Astrocyte (in vitro differentiated cells and primary cell): Measurements from ENCODE around the gene GAL3ST1. TPM values are rescaled to one million over a fixed set of nuclear protein-coding genes. Genes with fewer than 3 reads are reported as not detected.

Experiments
- DNase-seq: peaks from one replicate; pipeline ENCODE4 v3.0.0-alpha.2; 2010; ENCODE audit warnings: low read depth
- FAIRE-seq: peaks from 2 replicates; lab custom pipeline; 2011; peaks lifted over from hg19 to GRCh38; lab: Jason Lieb, UNC
- H2AFZ ChIP-seq: 2 replicates; pipeline ENCODE4 v1.6.0; 2012; ENCODE audit warnings: low read depth, low read length, inconsistent platforms
- H3K27ac ChIP-seq: 2 replicates; pipeline ENCODE4 v1.5.1; 2011; ENCODE audit warnings: low read depth, low read length, inconsistent platforms
- H3K27me3 ChIP-seq: 2 replicates; pipeline ENCODE4 v1.6.0; 2011; ENCODE audit warnings: low read length, inconsistent platforms; ENCODE audit not compliant: insufficient read depth
- H3K36me3 ChIP-seq: 2 replicates; pipeline ENCODE4 v1.5.1; 2011; ENCODE audit warnings: low read length, inconsistent platforms; ENCODE audit not compliant: insufficient read depth
- H3K4me1 ChIP-seq: 2 replicates; pipeline ENCODE4 v1.5.1; 2011; ENCODE audit warnings: low read length, inconsistent platforms; ENCODE audit not compliant: insufficient read depth
- H3K4me2 ChIP-seq: 2 replicates; pipeline ENCODE4 v1.6.0; 2012; ENCODE audit warnings: low read length, inconsistent platforms
- H3K4me3 ChIP-seq: 2 replicates; pipeline ENCODE4 v1.5.1; 2011; ENCODE audit warnings: low read depth, mild to moderate bottlenecking, low read length, inconsistent platforms; ENCODE audit not compliant: insufficient read depth
- H3K79me2 ChIP-seq: 2 replicates; pipeline ENCODE4 v1.6.0; 2012; ENCODE audit warnings: mild to moderate bottlenecking, low read length, inconsistent platforms; ENCODE audit not compliant: insufficient read depth
- H3K9ac ChIP-seq: 2 replicates; pipeline ENCODE4 v1.6.0; 2012; ENCODE audit warnings: mild to moderate bottlenecking, low read length, inconsistent platforms
- H3K9me3 ChIP-seq: 2 replicates; pipeline ENCODE4 v1.5.1; 2012; ENCODE audit warnings: low read depth, mild to moderate bottlenecking, low read length, inconsistent platforms; ENCODE audit not compliant: insufficient read depth
- H4K20me1 ChIP-seq: 2 replicates; pipeline ENCODE4 v1.6.0; 2012; ENCODE audit warnings: low read length, inconsistent platforms; ENCODE audit not compliant: insufficient read depth
- H3K27ac Mint-ChIP-seq: one replicate; pipeline ENCODE4 v1.8.0; 2021; ENCODE audit warnings: mild to moderate bottlenecking, mixed read lengths; ENCODE audit not compliant: unreplicated experiment
- H3K27me3 Mint-ChIP-seq: one replicate; pipeline ENCODE4 v1.8.0; 2021; ENCODE audit warnings: low read depth, mixed read lengths; ENCODE audit not compliant: unreplicated experiment
- H3K36me3 Mint-ChIP-seq: one replicate; pipeline ENCODE4 v1.8.0; 2021; ENCODE audit warnings: low read depth, mixed read lengths; ENCODE audit not compliant: unreplicated experiment
- H3K4me1 Mint-ChIP-seq: one replicate; pipeline ENCODE4 v1.8.0; 2021; ENCODE audit warnings: low read depth, mixed read lengths; ENCODE audit not compliant: unreplicated experiment
- H3K4me3 Mint-ChIP-seq: one replicate; pipeline ENCODE4 v1.8.0; 2021; ENCODE audit warnings: mild to moderate bottlenecking, moderate library complexity, mixed read lengths; ENCODE audit not compliant: unreplicated experiment
- H3K9me3 Mint-ChIP-seq: one replicate; pipeline ENCODE4 v1.8.0; 2021; ENCODE audit warnings: mild to moderate bottlenecking, mixed read lengths; ENCODE audit not compliant: unreplicated experiment
- CTCF ChIP-seq: IDR thresholded peaks from 2 replicates; pipeline ENCODE4 v1.5.1; 2011; ENCODE audit warnings: low read depth, mild to moderate bottlenecking, inconsistent platforms, low read length, moderate library complexity; ENCODE audit not compliant: insufficient read depth
- EZH2 ChIP-seq: IDR thresholded peaks from 2 replicates; pipeline ENCODE4 v1.6.1; 2012; ENCODE audit warnings: mild to moderate bottlenecking, low read length, inconsistent platforms; ENCODE audit not compliant: insufficient read depth
- total RNA-seq: library from RNA; stranded (reverse); gene quantifications from 2 replicates; pipeline ENCODE4 v1.2.1, GENCODE V29; 2021

Gene GAL3ST1
- total RNA-seq, 1 donor from 2014 or later, result 3.4 TPM

- Histone ChIP-seq H3K4me1 (no peaks in the 10 kb centered on the region), H3K79me2 (no peaks in the 10 kb centered on the region), H3K27ac (no peak overlapping the region), H3K36me3 (no peaks in the 10 kb centered on the region), H3K27me3 (peaks cover 13% of the 10 kb centered on the region), H2AFZ (no peak overlapping the region), H3K4me2 (no peak overlapping the region), H3K4me3 (no peak overlapping the region), H4K20me1 (no peaks in the 10 kb centered on the region), H3K9ac (no peak overlapping the region), H3K9me3 (no peaks in the 10 kb centered on the region)
- no peaks in the 10 kb centered on the region for H3K36me3 Mint-ChIP-seq
- no peak overlapping the region for H3K4me3 Mint-ChIP-seq
- H3K9me3 Mint-ChIP-seq, result no peaks in the 10 kb centered on the region
- H3K4me1 Mint-ChIP-seq, result no peaks in the 10 kb centered on the region
- FAIRE-seq, result no peak
- no peak for DNase-seq
- no peak overlapping the region for H3K27ac Mint-ChIP-seq
- TF ChIP-seq EZH2 (no peak), CTCF (no peak)
- peaks cover 49% of the 10 kb centered on the region for H3K27me3 Mint-ChIP-seq
Observed at GRCh38 chr22:30519842-30520425, 54.5 kb downstream of the GAL3ST1 start.

- TF ChIP-seq EZH2 (no peak), CTCF (no peak)
Observed at GRCh38 chr22:30516731-30517130, 57.7 kb downstream of the GAL3ST1 start.

GRCh38 chr22:30516273-30516672, 58.2 kb downstream of the GAL3ST1 start:
- Histone ChIP-seq H3K4me2 (no peak overlapping the region), H3K36me3 (no peaks in the 10 kb centered on the region), H3K27ac (no peak overlapping the region), H3K79me2 (no peaks in the 10 kb centered on the region), H3K4me1 (no peaks in the 10 kb centered on the region), H3K9ac (no peak overlapping the region), H2AFZ (no peak overlapping the region), H3K27me3 (peaks cover 6% of the 10 kb centered on the region), H3K4me3 (no peak overlapping the region), H4K20me1 (no peaks in the 10 kb centered on the region), H3K9me3 (no peaks in the 10 kb centered on the region)
- Mint-ChIP-seq H3K4me1 (no peaks in the 10 kb centered on the region), H3K27ac (no peak overlapping the region), H3K27me3 (peaks cover 31% of the 10 kb centered on the region), H3K36me3 (no peaks in the 10 kb centered on the region), H3K9me3 (peaks cover 3% of the 10 kb centered on the region), H3K4me3 (no peak overlapping the region)
- FAIRE-seq (no peak), DNase-seq (no peak)
- TF ChIP-seq CTCF (no peak), EZH2 (no peak)

More at GRCh38 chr22:30516731-30517130, 57.7 kb downstream of the GAL3ST1 start:
- Histone ChIP-seq H3K4me1 (no peaks in the 10 kb centered on the region), H3K27me3 (peaks cover 6% of the 10 kb centered on the region), H3K4me3 (no peak overlapping the region), H3K79me2 (no peaks in the 10 kb centered on the region), H3K27ac (no peak overlapping the region), H3K9ac (no peak overlapping the region), H3K4me2 (no peak overlapping the region), H3K9me3 (no peaks in the 10 kb centered on the region), H2AFZ (no peak overlapping the region), H4K20me1 (no peaks in the 10 kb centered on the region), H3K36me3 (no peaks in the 10 kb centered on the region)
- DNase-seq, result no peak
- H3K9me3 Mint-ChIP-seq, result peaks cover 3% of the 10 kb centered on the region
- no peak overlapping the region for H3K4me3 Mint-ChIP-seq
- H3K36me3 Mint-ChIP-seq, result no peaks in the 10 kb centered on the region
- H3K27me3 Mint-ChIP-seq, result peaks cover 35% of the 10 kb centered on the region
- FAIRE-seq, result no peak
- H3K27ac Mint-ChIP-seq, result no peak overlapping the region
- no peaks in the 10 kb centered on the region for H3K4me1 Mint-ChIP-seq
